HCT116 (cell line): ENCODE data around the gene LYSMD2. TPM values are rescaled to one million over a fixed set of nuclear protein-coding genes. Genes with fewer than 3 reads are reported as not detected.

ENCODE experiments used
- ATAC-seq: fragments of 200-7000 bp; cut with Tn5 transposase; 2 replicates; pipeline ENCODE4 v1.9.1; 2020; ENCODE audit warnings: mild to moderate bottlenecking, moderate library complexity
- BruUV-seq: library from RNA; stranded (reverse); fragments of 400-500 nt; replicated peaks from 2 replicates; lab custom pipeline; 2021; lab: Mats Ljungman, UMichigan
- CTCF ChIA-PET: fragments of 300-600 bp; sonication (Branson Sonifier 250); formaldehyde crosslinking; loops from one replicate; lab custom pipeline; 2021; ENCODE audit warnings: antibody characterized with exemption; lab: Charles Lee
- POLR2A ChIA-PET: fragments of 300-600, 350-600 bp; sonication (Branson Sonifier 250); formaldehyde crosslinking; loops from one replicate; lab custom pipeline; 2021; ENCODE audit warnings: antibody characterized with exemption; lab: Charles Lee
- RAD21 ChIA-PET, 2 experiments: fragments of 300-600 bp; sonication (Branson Sonifier 250); formaldehyde crosslinking; loops; one replicate each; lab custom pipeline; 2023; ENCODE audit warnings: low total read pairs in 2 of 2; ENCODE audit not compliant: uncharacterized antibody in 2 of 2, unreplicated experiment in 2 of 2, low non-redundant PET in 1 of 2; lab: Charles Lee
- DNase-seq: peaks from one replicate; pipeline ENCODE4 v3.0.0-alpha.2; 2010; ENCODE audit warnings: low read depth, low spot score
- H2AFZ ChIP-seq: fragments of 200-600 bp; shearing (Covaris generic), sonication (generic); 2 replicates; pipeline ENCODE4 v1.6.1; 2017; ENCODE audit warnings: low read depth, mixed run types, mixed read lengths, antibody characterized with exemption, low read length; ENCODE audit not compliant: poor library complexity, severe bottlenecking
- H3K27ac ChIP-seq: 2 replicates; pipeline ENCODE4 v1.5.1; 2012; ENCODE audit warnings: low read depth, low read length
- H3K27me3 ChIP-seq: fragments of 200-600 bp; sonication (generic); 2 replicates; pipeline ENCODE4 v1.6.1; 2016; ENCODE audit warnings: mixed run types, low read length, mixed read lengths; ENCODE audit not compliant: insufficient read depth
- H3K36me3 ChIP-seq, 2 experiments: fragments of 200-500 bp in 1 of 2; fragments of 200-600 bp in 1 of 2; sonication (Bioruptor generic) in 1 of 2; sonication (generic) in 1 of 2; 2 replicates each; pipeline versions ENCODE4 v1.5.1 to v1.6.1; 2014 to 2016; ENCODE audit warnings: low read length in 2 of 2, inconsistent platforms in 1 of 2, mixed read lengths in 1 of 2, mixed run types in 1 of 2; ENCODE audit not compliant: insufficient read depth in 2 of 2, control insufficient read depth in 1 of 2
- H3K4me1 ChIP-seq, 2 experiments: fragments of 200-600 bp in 1 of 2; sonication (generic) in 1 of 2; 2 replicates each; pipeline versions ENCODE4 v1.5.1 to v1.6.1; 2012 to 2017; ENCODE audit warnings: low read length in 2 of 2, inconsistent platforms in 1 of 2, mild to moderate bottlenecking in 1 of 2, mixed read lengths in 1 of 2, mixed run types in 1 of 2, moderate library complexity in 1 of 2; ENCODE audit not compliant: insufficient read depth in 2 of 2, control insufficient read depth in 1 of 2
- H3K4me2 ChIP-seq: fragments of 200-600 bp; sonication (generic); 2 replicates; pipeline ENCODE4 v1.6.1; 2017; ENCODE audit warnings: mixed run types, low read length, mixed read lengths
- H3K4me3 ChIP-seq, 2 experiments: fragments of 200-600 bp in 1 of 2; sonication (generic) in 1 of 2; replicated peaks in 1 of 2; 2 replicates each; pipeline ENCODE4 v1.5.1; 2011 to 2016; ENCODE audit warnings: low read length in 2 of 2, control low read depth in 1 of 2, low read depth in 1 of 2, mild to moderate bottlenecking in 1 of 2, mixed read lengths in 1 of 2, mixed run types in 1 of 2
- H3K79me2 ChIP-seq: fragments of 200-600 bp; sonication (generic); 2 replicates; pipeline ENCODE4 v1.6.1; 2017; ENCODE audit warnings: mild to moderate bottlenecking, mixed run types, low read length, moderate library complexity, mixed read lengths; ENCODE audit not compliant: insufficient read depth
- H3K9ac ChIP-seq: fragments of 200-600 bp; sonication (generic); 2 replicates; pipeline ENCODE4 v1.6.1; 2016; ENCODE audit warnings: low read length, mixed read lengths
- H3K9me2 ChIP-seq: fragments of 200-600 bp; sonication (generic), shearing (Covaris generic); 2 replicates; pipeline ENCODE4 v1.6.1; 2017; ENCODE audit warnings: mixed run types, mild to moderate bottlenecking, moderate library complexity; ENCODE audit not compliant: insufficient read depth
- H3K9me3 ChIP-seq, 2 experiments: fragments of 200-500 bp in 1 of 2; fragments of 200-600 bp in 1 of 2; sonication (Bioruptor generic) in 1 of 2; sonication (generic) in 1 of 2; 2 replicates each; pipeline ENCODE4 v1.6.1; 2014 to 2017; ENCODE audit warnings: low read length in 2 of 2, mixed read lengths in 2 of 2, inconsistent platforms in 1 of 2, low read depth in 1 of 2, mild to moderate bottlenecking in 1 of 2, mixed run types in 1 of 2, moderate library complexity in 1 of 2; ENCODE audit not compliant: control insufficient read depth in 1 of 2, insufficient read depth in 1 of 2
- H4K20me1 ChIP-seq: fragments of 200-600 bp; sonication (generic), shearing (Covaris generic); 2 replicates; pipeline ENCODE4 v1.6.1; 2017; ENCODE audit warnings: mixed run types, mild to moderate bottlenecking, moderate library complexity; ENCODE audit not compliant: insufficient read depth
- ATF3 ChIP-seq: IDR thresholded peaks from 2 replicates; pipeline ENCODE4 v1.6.1; 2012
- CEBPB ChIP-seq: IDR thresholded peaks from 2 replicates; pipeline ENCODE4 v1.6.1; 2012; ENCODE audit warnings: low read depth
- CTCF ChIP-seq, 3 experiments: fragments of 200-600 bp in 1 of 3; sonication (generic) in 1 of 3; IDR thresholded peaks in 2 of 3; conservative IDR thresholded peaks in 1 of 3; 2 replicates each; pipeline ENCODE4 v1.5.1; 2012 to 2017; ENCODE audit warnings: low read depth in 2 of 3, low read length in 2 of 3, antibody characterized with exemption in 1 of 3, borderline replicate concordance in 1 of 3, control low read depth in 1 of 3, mild to moderate bottlenecking in 1 of 3, mixed read lengths in 1 of 3, mixed run types in 1 of 3, moderate library complexity in 1 of 3; ENCODE audit not compliant: insufficient read depth in 1 of 3
- EZH2 ChIP-seq: fragments of 200-600 bp; sonication (generic); IDR thresholded peaks from 2 replicates; pipeline ENCODE4 v1.6.1; 2017; ENCODE audit warnings: antibody characterized with exemption, mixed run types
- EZH2phosphoT487 ChIP-seq: fragments of 200-600 bp; IDR thresholded peaks from 2 replicates; pipeline ENCODE4 v1.6.1; 2018; ENCODE audit warnings: antibody characterized with exemption, borderline replicate concordance
- JUND ChIP-seq: IDR thresholded peaks from 2 replicates; pipeline ENCODE4 v1.6.1; 2012
- MAX ChIP-seq: IDR thresholded peaks from 2 replicates; pipeline ENCODE4 v1.6.1; 2012
- POLR2A ChIP-seq: IDR thresholded peaks from 2 replicates; pipeline ENCODE4 v1.7.0; 2011; ENCODE audit warnings: borderline replicate concordance; ENCODE audit not compliant: insufficient read depth, insufficient read length; ENCODE audit errors: extremely low read depth
- POLR2AphosphoS5 ChIP-seq: IDR thresholded peaks from 2 replicates; pipeline ENCODE4 v1.6.1; 2011; ENCODE audit warnings: mild to moderate bottlenecking, low read depth, low read length, moderate library complexity
- REST ChIP-seq: IDR thresholded peaks from 2 replicates; pipeline ENCODE4 v1.6.1; 2012; ENCODE audit warnings: low read depth
- SP1 ChIP-seq: IDR thresholded peaks from 2 replicates; pipeline ENCODE4 v1.6.1; 2012; ENCODE audit warnings: low read depth
- TCF7L2 ChIP-seq: IDR thresholded peaks from 2 replicates; pipeline ENCODE4 v1.7.0; 2011; ENCODE audit warnings: borderline replicate concordance, inconsistent platforms; ENCODE audit not compliant: insufficient read depth, insufficient read length; ENCODE audit errors: extremely low read depth
- intact Hi-C: fragments of 100-400 bp; cut with micrococcal nuclease; formaldehyde crosslinking; loops from 2 replicates; pipeline ENCODE4 v1.10.0; 2022
- total RNA-seq: library from RNA; stranded (reverse); gene quantifications from one replicate; pipeline ENCODE4 v1.2.1, GENCODE V29; 2021; ENCODE audit not compliant: unreplicated experiment

The LYSMD2 gene
- total RNA-seq, 1 experiment from 2014 or later = 10.8 TPM

GRCh38 chr15:51771773-51772172 lies 34.3 kb upstream of the LYSMD2 start:
- Histone ChIP-seq H3K27ac (no peak overlapping the region), H3K9ac (no peak overlapping the region), H3K27me3 (no peaks in the 10 kb centered on the region), H3K9me3 (no peaks in the 10 kb centered on the region), H3K36me3 (no peaks in the 10 kb centered on the region), H4K20me1 (no peaks in the 10 kb centered on the region), H3K4me3 (no peak overlapping the region), H3K9me2 (no peaks in the 10 kb centered on the region), H3K79me2 (no peaks in the 10 kb centered on the region), H2AFZ (no peak overlapping the region), H3K4me1 (no peaks in the 10 kb centered on the region), H3K4me2 (no peak overlapping the region)
- intact Hi-C loops = loop anchor here (10.0 kb wide), 1 partner anchor 237 kb away; no protein-coding TSS in a partner anchor
- ChIA-PET CTCF (interaction anchor here (1.3 kb wide), 1 partner anchor 122 kb away, joined by 5 read pairs; no protein-coding TSS in a partner anchor), POLR2A (no interaction called here), RAD21 (no interaction called here)
- no peak for TF ChIP-seq POLR2A
- TF ChIP-seq ATF3 = no peak
- TF ChIP-seq CTCF (IDR thresholded peaks at IDR 0.05 in 2 of 3, conservative IDR thresholded peaks at IDR 0.05 in 1 of 3; ENCODE audit: borderline replicate concordance in 1 of 3, insufficient read depth in 1 of 3, low read depth in 2 of 3, low read length in 2 of 3) = no peak
- TF ChIP-seq SP1 = no peak
- TF ChIP-seq REST = no peak
- no peak for TF ChIP-seq EZH2phosphoT487
- no peak for TF ChIP-seq CEBPB
- no peak for TF ChIP-seq JUND
- TF ChIP-seq EZH2 = no peak
- no peak for TF ChIP-seq TCF7L2
- no peak for TF ChIP-seq POLR2AphosphoS5
- TF ChIP-seq MAX = no peak
- ATAC-seq = no peak
- no peak for DNase-seq
- BruUV-seq = no TSS peak
